Smooth muscle cell (in vitro differentiated cells): ENCODE data around the gene MX2. TPM values are rescaled to one million over a fixed set of nuclear protein-coding genes. Genes with fewer than 3 reads are reported as not detected.

Experiments
- DNase-seq: peaks from one replicate; lab custom pipeline; 2025; ENCODE audit not compliant: unreplicated experiment; lab: John Stamatoyannopoulos, UW
- H2AFZ ChIP-seq: fragments of 200-600 bp; sonication (generic); 2 replicates; pipeline ENCODE4 v1.6.0; 2016; ENCODE audit warnings: antibody characterized with exemption, low read depth, mild to moderate bottlenecking
- H3F3A ChIP-seq: fragments of 200-600 bp; sonication (generic); 2 replicates; pipeline ENCODE4 v1.6.0; 2017; ENCODE audit warnings: antibody characterized with exemption, low read depth
- H3K27ac ChIP-seq: fragments of 200-600 bp; sonication (generic); 2 replicates; pipeline ENCODE4 v1.5.1; 2016; ENCODE audit warnings: low read depth, mild to moderate bottlenecking
- H3K27me3 ChIP-seq: fragments of 200-600 bp; sonication (generic); 2 replicates; pipeline ENCODE4 v1.6.1; 2016; ENCODE audit warnings: low read depth, mild to moderate bottlenecking
- H3K36me3 ChIP-seq: fragments of 200-600 bp; sonication (generic); 2 replicates; pipeline ENCODE4 v1.5.1; 2016; ENCODE audit warnings: low read depth
- H3K4me1 ChIP-seq: fragments of 200-600 bp; sonication (generic); 2 replicates; pipeline ENCODE4 v1.5.1; 2016; ENCODE audit warnings: low read depth
- H3K4me2 ChIP-seq: fragments of 200-600 bp; sonication (generic); 2 replicates; pipeline ENCODE4 v1.6.0; 2016; ENCODE audit warnings: mild to moderate bottlenecking
- H3K4me3 ChIP-seq: fragments of 200-600 bp; sonication (generic); 2 replicates; pipeline ENCODE4 v1.5.1; 2016; ENCODE audit warnings: mild to moderate bottlenecking
- H3K79me2 ChIP-seq: fragments of 200-600 bp; sonication (generic); 2 replicates; pipeline ENCODE4 v1.6.0; 2016; ENCODE audit warnings: low read depth, mild to moderate bottlenecking
- H3K9ac ChIP-seq: fragments of 200-600 bp; sonication (generic); 2 replicates; pipeline ENCODE4 v1.6.0; 2016; ENCODE audit warnings: low read depth
- H3K9me3 ChIP-seq: fragments of 200-600 bp; sonication (generic); replicated peaks from 2 replicates; pipeline ENCODE4 v1.5.1; 2016; ENCODE audit warnings: low read depth
- H4K20me1 ChIP-seq: fragments of 200-600 bp; sonication (generic); 2 replicates; pipeline ENCODE4 v1.6.0; 2016; ENCODE audit warnings: low read depth
- WGBS: methylation state at CpG from one replicate; pipeline ENCODE4 v1.1.7; 2016; ENCODE audit warnings: low lambda C conversion rate; 5-methylcytosine and 5-hydroxymethylcytosine counted together
- polyA plus RNA-seq: library from polyadenylated mRNA; unstranded; fragments of >200 nt; fragmentation: Nextera tagmentation; extraction: Ambion mirVana; gene quantifications from 2 replicates; pipeline ENCODE4 v1.2.1, GENCODE V29; 2016
- total RNA-seq: library from RNA; depleted of rRNA; stranded (reverse); fragments of >200 nt; gene quantifications from 2 replicates; pipeline ENCODE4 v1.2.3, GENCODE V29; 2014
- TF ChIP-seq, protein P1 (sequence below): fragments of 200-600 bp; sonication (generic); IDR thresholded peaks from 2 replicates; pipeline ENCODE4 v1.5.1; 2017; ENCODE audit warnings: borderline replicate concordance, mild to moderate bottlenecking, antibody characterized with exemption; ENCODE audit not compliant: insufficient read depth, poor library complexity, severe bottlenecking

Gene MX2
- total and polyA plus RNA-seq, 2 experiments from 2014 or later = 2.5 to 3.1 TPM

DNA sequence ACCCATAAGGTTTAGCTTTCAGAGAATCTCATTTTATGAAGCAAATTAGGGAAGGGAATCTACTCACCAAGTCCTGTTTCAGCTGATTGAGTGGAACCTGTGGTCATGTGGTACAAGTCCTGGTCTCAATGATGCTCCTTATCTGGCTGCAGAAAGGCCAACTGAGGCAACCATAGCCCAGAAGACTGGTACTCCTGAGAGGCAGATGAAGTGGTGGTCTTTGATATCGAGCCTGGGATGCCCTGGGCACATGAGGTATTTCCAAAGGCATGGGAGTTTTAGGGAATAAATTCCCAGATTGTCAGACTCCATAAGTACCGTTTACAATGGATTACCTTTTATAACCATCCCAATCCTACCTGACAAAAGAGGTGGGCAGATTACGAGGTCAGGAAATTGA, 67.5 kb downstream of the MX2 start:
- H2AFZ ChIP-seq = no peak overlapping the region
- H3F3A ChIP-seq = no peaks in the 10 kb centered on the region
- H3K4me1 ChIP-seq = no peaks in the 10 kb centered on the region
- WGBS = 96% methylated on average over 3 of the region's 3 CpGs
- H3K4me3 ChIP-seq = no peak overlapping the region
- TF ChIP-seq, protein P1, sequence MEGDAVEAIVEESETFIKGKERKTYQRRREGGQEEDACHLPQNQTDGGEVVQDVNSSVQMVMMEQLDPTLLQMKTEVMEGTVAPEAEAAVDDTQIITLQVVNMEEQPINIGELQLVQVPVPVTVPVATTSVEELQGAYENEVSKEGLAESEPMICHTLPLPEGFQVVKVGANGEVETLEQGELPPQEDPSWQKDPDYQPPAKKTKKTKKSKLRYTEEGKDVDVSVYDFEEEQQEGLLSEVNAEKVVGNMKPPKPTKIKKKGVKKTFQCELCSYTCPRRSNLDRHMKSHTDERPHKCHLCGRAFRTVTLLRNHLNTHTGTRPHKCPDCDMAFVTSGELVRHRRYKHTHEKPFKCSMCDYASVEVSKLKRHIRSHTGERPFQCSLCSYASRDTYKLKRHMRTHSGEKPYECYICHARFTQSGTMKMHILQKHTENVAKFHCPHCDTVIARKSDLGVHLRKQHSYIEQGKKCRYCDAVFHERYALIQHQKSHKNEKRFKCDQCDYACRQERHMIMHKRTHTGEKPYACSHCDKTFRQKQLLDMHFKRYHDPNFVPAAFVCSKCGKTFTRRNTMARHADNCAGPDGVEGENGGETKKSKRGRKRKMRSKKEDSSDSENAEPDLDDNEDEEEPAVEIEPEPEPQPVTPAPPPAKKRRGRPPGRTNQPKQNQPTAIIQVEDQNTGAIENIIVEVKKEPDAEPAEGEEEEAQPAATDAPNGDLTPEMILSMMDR = no peak
- no peak for DNase-seq
- H3K4me2 ChIP-seq = no peak overlapping the region
- H4K20me1 ChIP-seq = no peaks in the 10 kb centered on the region
- H3K36me3 ChIP-seq = no peaks in the 10 kb centered on the region
- no peaks in the 10 kb centered on the region for H3K79me2 ChIP-seq
- no peaks in the 10 kb centered on the region for H3K9me3 ChIP-seq
- H3K9ac ChIP-seq = no peak overlapping the region
- H3K27me3 ChIP-seq = peaks cover 59% of the 10 kb centered on the region
- no peak overlapping the region for H3K27ac ChIP-seq

DNA sequence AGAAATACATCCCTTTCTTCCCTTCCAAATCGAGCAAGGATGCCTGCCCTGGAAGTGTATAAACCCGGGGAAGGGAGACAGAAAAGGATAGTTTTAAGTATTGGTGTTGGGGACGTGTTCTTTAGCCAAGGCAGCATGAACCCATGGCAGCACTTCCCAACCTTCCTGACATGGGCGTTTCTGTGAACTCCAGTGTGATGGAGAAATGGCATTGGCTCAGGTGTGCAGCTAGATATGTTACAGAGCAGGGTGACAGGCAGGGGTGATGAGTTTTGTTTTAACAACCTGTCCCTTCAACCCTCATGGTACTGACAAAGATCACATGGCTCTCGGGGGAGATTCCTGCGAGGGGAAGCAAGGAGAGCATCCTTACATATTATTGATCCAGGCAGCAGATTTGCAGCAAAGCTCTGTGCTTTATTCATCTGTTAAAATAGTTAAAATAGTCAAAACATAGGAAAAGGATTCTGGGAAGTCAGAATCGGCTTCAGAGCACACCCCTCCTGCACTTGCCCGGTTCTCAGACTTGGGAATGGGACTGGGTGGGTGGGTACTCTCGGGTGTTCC, 68.2 kb downstream of the MX2 start:
- no peak overlapping the region for H3K4me2 ChIP-seq
- H3K4me3 ChIP-seq = no peak overlapping the region
- no peak overlapping the region for H2AFZ ChIP-seq
- DNase-seq = no peak
- H3K9me3 ChIP-seq = peaks cover 5% of the 10 kb centered on the region
- H3K4me1 ChIP-seq = no peaks in the 10 kb centered on the region
- no peak overlapping the region for H3K27ac ChIP-seq
- H3F3A ChIP-seq = no peaks in the 10 kb centered on the region
- H3K9ac ChIP-seq = no peak overlapping the region
- 86% methylated on average over 9 of the region's 9 CpGs for WGBS
- H4K20me1 ChIP-seq = no peaks in the 10 kb centered on the region
- TF ChIP-seq, protein P1 = no peak
- H3K79me2 ChIP-seq = no peaks in the 10 kb centered on the region
- peaks cover 55% of the 10 kb centered on the region for H3K27me3 ChIP-seq
- no peaks in the 10 kb centered on the region for H3K36me3 ChIP-seq

DNA sequence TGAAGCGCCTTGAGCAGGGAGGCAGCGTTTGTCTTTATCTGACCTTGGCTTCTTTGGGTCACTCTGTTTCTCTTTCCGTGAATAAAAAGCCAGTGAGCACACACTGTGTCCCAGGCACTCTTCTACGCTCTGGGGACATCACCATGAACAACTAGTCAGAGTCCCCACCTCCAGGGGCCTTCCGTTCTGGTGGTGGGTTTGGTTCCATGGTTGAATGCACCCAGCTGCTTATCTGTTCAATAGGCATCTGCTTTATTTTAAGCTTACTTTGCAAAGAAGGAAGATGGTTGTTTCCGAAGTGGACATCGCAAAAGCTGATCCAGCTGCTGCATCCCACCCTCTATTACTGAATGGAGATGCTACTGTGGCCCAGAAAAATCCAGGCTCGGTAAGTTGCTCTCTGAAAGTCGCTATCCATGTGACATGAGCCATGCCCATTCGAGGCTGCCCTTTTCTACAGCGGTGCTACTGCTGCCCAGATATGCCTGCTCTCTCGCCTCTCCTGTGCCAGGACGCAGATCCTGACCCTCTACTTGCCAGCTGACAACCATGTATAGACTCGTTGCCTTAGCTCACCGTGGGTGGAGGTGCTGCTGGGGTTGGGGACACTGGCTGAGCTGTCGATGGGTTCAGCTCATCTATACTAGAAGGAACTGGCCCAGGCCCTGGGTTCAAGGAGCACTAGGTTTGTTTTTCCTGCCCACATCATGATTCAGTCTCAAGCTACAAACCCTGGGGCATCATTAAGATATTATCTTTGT, 70.1 kb downstream of the MX2 start:
- TF ChIP-seq, protein P1 = no peak
- DNase-seq = no peak
- H4K20me1 ChIP-seq = no peaks in the 10 kb centered on the region
- H3K36me3 ChIP-seq = no peaks in the 10 kb centered on the region
- no peaks in the 10 kb centered on the region for H3F3A ChIP-seq
- 82% methylated on average over 16 of the region's 16 CpGs for WGBS
- H3K9ac ChIP-seq = no peak overlapping the region
- no peak overlapping the region for H2AFZ ChIP-seq
- no peaks in the 10 kb centered on the region for H3K4me1 ChIP-seq
- H3K9me3 ChIP-seq = peaks cover 10% of the 10 kb centered on the region
- H3K79me2 ChIP-seq = no peaks in the 10 kb centered on the region
- no peak overlapping the region for H3K27ac ChIP-seq
- H3K4me3 ChIP-seq = no peak overlapping the region
- peaks cover 38% of the 10 kb centered on the region for H3K27me3 ChIP-seq
- H3K4me2 ChIP-seq = no peak overlapping the region
